ENCODE measurements around the gene CST8. TPM values are rescaled to one million over a fixed set of nuclear protein-coding genes. Genes with fewer than 3 reads are reported as not detected.

The CST8 gene
- total and polyA plus RNA-seq, 2 of the 4 experiments (the other 2 are of a cell fraction) = not detected

DNA sequence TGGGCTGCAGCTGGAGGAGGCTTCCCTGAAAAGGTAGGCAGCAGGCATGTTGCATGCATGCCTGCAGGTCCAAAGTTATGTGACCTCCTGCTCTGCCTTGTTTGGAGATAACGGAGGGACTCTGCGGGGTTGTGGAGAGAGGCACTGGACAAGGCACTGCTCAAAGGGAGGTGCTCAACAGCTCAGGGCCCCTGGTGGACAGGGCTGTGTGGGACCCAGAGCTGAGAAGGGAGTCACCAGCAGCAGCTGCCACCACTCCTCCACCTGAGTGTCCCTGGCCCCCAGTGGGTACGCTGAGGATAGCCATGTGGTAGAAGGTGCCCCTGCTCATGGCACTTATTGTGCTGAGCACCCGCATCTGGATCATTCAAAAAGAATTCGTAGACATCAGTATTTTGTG is 15.5 kb upstream of the CST8 start:
- H3K27me3 ChIP-seq (ENCODE audit: control insufficient read depth, insufficient read depth, low read length) = no peaks in the 10 kb centered on the region
- BruUV-seq (replicated peaks) = no TSS peak
- WGBS, 2 experiments (ENCODE audit: extremely low coverage in 2 of 2, insufficient read length in 1 of 2) = no CpG with 5 or more reads among the region's 5 CpGs
- H3K27ac ChIP-seq (ENCODE audit: insufficient read depth, low read length) = no peak overlapping the region
- H4K91ac ChIP-seq (ENCODE audit: insufficient read depth, low read depth, low read length) = no peak overlapping the region
- intact Hi-C loops (cut with micrococcal nuclease) (no loop called here), dilution Hi-C loops (cut with HindIII; ENCODE audit: low sequenced_read_pairs, unreplicated experiment) (no loop called here), in situ Hi-C loops (cut with MboI; ENCODE audit: low sequenced_read_pairs) (no loop called here)
- no peak overlapping the region for H3K9ac ChIP-seq (ENCODE audit: low read depth, low read length)
- H2BK15ac ChIP-seq (ENCODE audit: low read depth, low read length) = no peak overlapping the region
- no peak overlapping the region for H4K8ac ChIP-seq (ENCODE audit: low read depth in 2 of 2, low read length in 2 of 2)
- CTCF ChIA-PET = no interaction called here
- no peaks in the 10 kb centered on the region for H3K4me1 ChIP-seq (ENCODE audit: control insufficient read depth, insufficient read depth, low read length)
- H3K79me1 ChIP-seq (ENCODE audit: low read depth in 1 of 2, low read length in 2 of 2) = no peaks in the 10 kb centered on the region
- no peak overlapping the region for H3K14ac ChIP-seq (replicated peaks; ENCODE audit: low read depth, low read length)
- H3K18ac ChIP-seq (ENCODE audit: low read depth, low read length) = no peak overlapping the region
- H3K9me3 ChIP-seq (ENCODE audit: control insufficient read depth, insufficient read depth, low read length) = no peaks in the 10 kb centered on the region
- no peak overlapping the region for H2AFZ ChIP-seq (replicated peaks; ENCODE audit: low read length, poor library complexity)
- H2BK5ac ChIP-seq (ENCODE audit: low read depth, low read length, poor library complexity, severe bottlenecking) = no peak overlapping the region
- no peak overlapping the region for H2BK20ac ChIP-seq (ENCODE audit: low read depth, low read length)
- peaks cover 5% of the 10 kb centered on the region; the same call in 1 of the 2 replicates for H3K9me1 ChIP-seq (ENCODE audit: insufficient read depth, low read length)
- no peak overlapping the region for H3K4ac ChIP-seq (ENCODE audit: low read depth, low read length)
- no peak for DNase-seq
- no peak overlapping the region for H3K4me3 ChIP-seq (ENCODE audit: insufficient read depth, low read depth, low read length)
- H4K20me1 ChIP-seq (ENCODE audit: insufficient read depth, low read length) = no peaks in the 10 kb centered on the region
- no peak overlapping the region for H4K5ac ChIP-seq (ENCODE audit: low read depth, low read length)
- no peak for ATAC-seq (ENCODE audit: low read depth)
- no peak overlapping the region for H2AK5ac ChIP-seq (ENCODE audit: low read depth, low read length)
- no peak for TF ChIP-seq RCOR1 (IDR thresholded peaks at IDR 0.05; ENCODE audit: insufficient replicate concordance, low read length)
- TF ChIP-seq, protein P1, sequence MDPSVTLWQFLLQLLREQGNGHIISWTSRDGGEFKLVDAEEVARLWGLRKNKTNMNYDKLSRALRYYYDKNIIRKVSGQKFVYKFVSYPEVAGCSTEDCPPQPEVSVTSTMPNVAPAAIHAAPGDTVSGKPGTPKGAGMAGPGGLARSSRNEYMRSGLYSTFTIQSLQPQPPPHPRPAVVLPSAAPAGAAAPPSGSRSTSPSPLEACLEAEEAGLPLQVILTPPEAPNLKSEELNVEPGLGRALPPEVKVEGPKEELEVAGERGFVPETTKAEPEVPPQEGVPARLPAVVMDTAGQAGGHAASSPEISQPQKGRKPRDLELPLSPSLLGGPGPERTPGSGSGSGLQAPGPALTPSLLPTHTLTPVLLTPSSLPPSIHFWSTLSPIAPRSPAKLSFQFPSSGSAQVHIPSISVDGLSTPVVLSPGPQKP (IDR thresholded peaks at IDR 0.05; ENCODE audit: borderline replicate concordance, low read depth, low read length) = no peak
- no peak for TF ChIP-seq CHD1 (IDR thresholded peaks at IDR 0.05; ENCODE audit: low read depth, low read length)
- TF ChIP-seq NFE2L2 (IDR thresholded peaks at IDR 0.05; ENCODE audit: low read depth, low read length) = no peak
- no peak for TF ChIP-seq POLR2A (IDR thresholded peaks at IDR 0.05; ENCODE audit: low read depth, low read length)
- TF ChIP-seq MAFK (IDR thresholded peaks at IDR 0.05; ENCODE audit: low read depth, low read length) = no peak
- no peak for TF ChIP-seq FOS (IDR thresholded peaks at IDR 0.05; ENCODE audit: low read depth, low read length)
- no peak for TF ChIP-seq CEBPB (IDR thresholded peaks at IDR 0.05; ENCODE audit: low read depth, low read length)
- no peak for TF ChIP-seq BHLHE40 (IDR thresholded peaks at IDR 0.05; ENCODE audit: low read depth, low read length)
- TF ChIP-seq RAD21 (IDR thresholded peaks at IDR 0.05; ENCODE audit: low read length) = no peak
- TF ChIP-seq, protein P2, sequence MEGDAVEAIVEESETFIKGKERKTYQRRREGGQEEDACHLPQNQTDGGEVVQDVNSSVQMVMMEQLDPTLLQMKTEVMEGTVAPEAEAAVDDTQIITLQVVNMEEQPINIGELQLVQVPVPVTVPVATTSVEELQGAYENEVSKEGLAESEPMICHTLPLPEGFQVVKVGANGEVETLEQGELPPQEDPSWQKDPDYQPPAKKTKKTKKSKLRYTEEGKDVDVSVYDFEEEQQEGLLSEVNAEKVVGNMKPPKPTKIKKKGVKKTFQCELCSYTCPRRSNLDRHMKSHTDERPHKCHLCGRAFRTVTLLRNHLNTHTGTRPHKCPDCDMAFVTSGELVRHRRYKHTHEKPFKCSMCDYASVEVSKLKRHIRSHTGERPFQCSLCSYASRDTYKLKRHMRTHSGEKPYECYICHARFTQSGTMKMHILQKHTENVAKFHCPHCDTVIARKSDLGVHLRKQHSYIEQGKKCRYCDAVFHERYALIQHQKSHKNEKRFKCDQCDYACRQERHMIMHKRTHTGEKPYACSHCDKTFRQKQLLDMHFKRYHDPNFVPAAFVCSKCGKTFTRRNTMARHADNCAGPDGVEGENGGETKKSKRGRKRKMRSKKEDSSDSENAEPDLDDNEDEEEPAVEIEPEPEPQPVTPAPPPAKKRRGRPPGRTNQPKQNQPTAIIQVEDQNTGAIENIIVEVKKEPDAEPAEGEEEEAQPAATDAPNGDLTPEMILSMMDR (conservative IDR thresholded peaks at IDR 0.05; ENCODE audit: low read depth, low read length) = no peak
- TF ChIP-seq SMC3 (IDR thresholded peaks at IDR 0.05; ENCODE audit: low read depth, low read length) = no peak
- TF ChIP-seq RFX5 (IDR thresholded peaks at IDR 0.05; ENCODE audit: low read depth, low read length) = no peak
- TF ChIP-seq, protein P3, sequence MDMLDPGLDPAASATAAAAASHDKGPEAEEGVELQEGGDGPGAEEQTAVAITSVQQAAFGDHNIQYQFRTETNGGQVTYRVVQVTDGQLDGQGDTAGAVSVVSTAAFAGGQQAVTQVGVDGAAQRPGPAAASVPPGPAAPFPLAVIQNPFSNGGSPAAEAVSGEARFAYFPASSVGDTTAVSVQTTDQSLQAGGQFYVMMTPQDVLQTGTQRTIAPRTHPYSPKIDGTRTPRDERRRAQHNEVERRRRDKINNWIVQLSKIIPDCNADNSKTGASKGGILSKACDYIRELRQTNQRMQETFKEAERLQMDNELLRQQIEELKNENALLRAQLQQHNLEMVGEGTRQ (IDR thresholded peaks at IDR 0.05; ENCODE audit: low read depth, low read length) = no peak
- no peaks in the 10 kb centered on the region for H3K36me3 ChIP-seq (ENCODE audit: control insufficient read depth, insufficient read depth, low read length)
- H3K23ac ChIP-seq (ENCODE audit: low read depth, low read length) = no peak overlapping the region
- no peak overlapping the region for H2AK9ac ChIP-seq (replicated peaks; ENCODE audit: low read depth, low read length, poor library complexity)
- H2BK120ac ChIP-seq (ENCODE audit: low read depth, low read length) = no peak overlapping the region
- POLR2A ChIA-PET (ENCODE audit: unreplicated experiment) = no interaction called here
- H3K4me2 ChIP-seq (ENCODE audit: low read depth, low read length) = no peak overlapping the region
- H3K56ac ChIP-seq (ENCODE audit: extremely low read depth, insufficient read depth, low read length) = no peak overlapping the region
